Hematopoietic multipotent progenitor cell treated with erythropoietin and hydrocortisone succinate and interleukin-3 and kit ligand, for 4 days (in vitro differentiated cells): ENCODE results near the gene PCBP2.
"Not testable (repeated sequence)": the region's sequence is repeated elsewhere in the genome, so short reads cannot be mapped to it uniquely, and the experiment has no call there.

Experiments used
- DNase-seq: peaks from one replicate; pipeline ENCODE4 v3.0.0-alpha.2; 2015

Gene PCBP2

GRCh38 chr12:53451661-53452158 lies at the start of gene PCBP2:
TSS of gene PCBP2 (plus strand) at chr12:53452102. CDS start at chr12:53454801, 2,699 bp downstream.
- DNase-seq: peak; percentile 100

GRCh38 chr12:53402351-53402750 lies 49.6 kb upstream of the PCBP2 start:
- DNase-seq: not testable (repeated sequence)

- DNase-seq: no peak
These were observed 49.0 kb upstream of the PCBP2 start for GRCh38 chr12:53402871-53403270.

- no peak for DNase-seq
These were observed 41.0 kb upstream of the PCBP2 start for GRCh38 chr12:53410951-53411350.

- DNase-seq: no peak
These were observed 38.3 kb upstream of the PCBP2 start for GRCh38 chr12:53413485-53414204.

GRCh38 chr12:53414756-53415417 lies 37.0 kb upstream of the PCBP2 start:
- DNase-seq: peak; percentile 50

- not testable (repeated sequence) for DNase-seq
These were observed 36.0 kb upstream of the PCBP2 start for GRCh38 chr12:53415752-53416389.

GRCh38 chr12:53417291-53417816 lies 34.5 kb upstream of the PCBP2 start:
- peak; percentile 88 for DNase-seq

- no peak for DNase-seq
These were observed 33.7 kb upstream of the PCBP2 start for GRCh38 chr12:53418221-53418620.

GRCh38 chr12:53419756-53420155 lies 32.1 kb upstream of the PCBP2 start:
- no peak for DNase-seq

- DNase-seq: not testable (repeated sequence)
These were observed 29.7 kb upstream of the PCBP2 start for GRCh38 chr12:53422247-53422646.

- no peak for DNase-seq
These were observed 28.3 kb upstream of the PCBP2 start, which contains the start of gene AMHR2 for GRCh38 chr12:53423597-53423996. TSS of gene AMHR2 (plus strand) at chr12:53423855. CDS start at chr12:53423935, 80 bp downstream.

- peak; percentile 86 for DNase-seq
These were observed 27.0 kb upstream of the PCBP2 start for GRCh38 chr12:53424626-53425514.

GRCh38 chr12:53425515-53426150 lies 26.3 kb upstream of the PCBP2 start:
- no peak for DNase-seq

GRCh38 chr12:53427905-53428594 lies 23.9 kb upstream of the PCBP2 start:
- DNase-seq: no peak

GRCh38 chr12:53428741-53429140 lies 23.2 kb upstream of the PCBP2 start:
- no peak for DNase-seq

GRCh38 chr12:53430116-53430515 lies 21.8 kb upstream of the PCBP2 start:
- DNase-seq: no peak

- no peak for DNase-seq
These were observed 20.7 kb upstream of the PCBP2 start for GRCh38 chr12:53431187-53431586.

GRCh38 chr12:53435326-53435725 lies 16.6 kb upstream of the PCBP2 start:
- DNase-seq: not testable (repeated sequence)

- DNase-seq: not testable (repeated sequence)
These were observed 12.3 kb upstream of the PCBP2 start for GRCh38 chr12:53439582-53439981.
